DND-41 (cell line): ENCODE data around the gene DCK.

Source experiments
- ATAC-seq: fragments of 200-7000 bp; cut with Tn5 transposase; 3 replicates; pipeline ENCODE4 v1.9.1; 2021; ENCODE audit warnings: low read depth; ENCODE audit not compliant: insufficient read depth
- DNase-seq: peaks from one replicate; pipeline ENCODE4 v3.0.0-alpha.2; 2020
- H2AFZ ChIP-seq: 2 replicates; pipeline ENCODE4 v1.6.0; 2012; ENCODE audit warnings: low read depth, low read length
- H3K27ac ChIP-seq: 2 replicates; pipeline ENCODE4 v1.5.1; 2012; ENCODE audit warnings: low read length, inconsistent platforms
- H3K27me3 ChIP-seq: fragments of 200-600 bp; sonication (generic); 2 replicates; pipeline ENCODE4 v1.6.0; 2012; ENCODE audit warnings: low read length, mild to moderate bottlenecking, inconsistent platforms; ENCODE audit not compliant: insufficient read depth, poor library complexity
- H3K36me3 ChIP-seq: 2 replicates; pipeline ENCODE4 v1.5.1; 2012; ENCODE audit warnings: low read length, inconsistent platforms; ENCODE audit not compliant: insufficient read depth
- H3K4me1 ChIP-seq: 2 replicates; pipeline ENCODE4 v1.5.1; 2012; ENCODE audit warnings: mild to moderate bottlenecking, low read length; ENCODE audit not compliant: insufficient read depth
- H3K4me2 ChIP-seq: 2 replicates; pipeline ENCODE4 v1.6.0; 2012; ENCODE audit warnings: mild to moderate bottlenecking, moderate library complexity, low read length, inconsistent platforms; ENCODE audit not compliant: insufficient read depth
- H3K4me3 ChIP-seq, 2 experiments: fragments of 200-600 bp in 1 of 2; shearing (Covaris generic) in 1 of 2; 2 replicates each; pipeline ENCODE4 v1.5.1; 2012 to 2016; ENCODE audit warnings: inconsistent platforms in 2 of 2, low read length in 2 of 2, mild to moderate bottlenecking in 2 of 2, low read depth in 1 of 2, moderate library complexity in 1 of 2
- H3K79me2 ChIP-seq: 2 replicates; pipeline ENCODE4 v1.6.0; 2012; ENCODE audit warnings: low read length, inconsistent platforms; ENCODE audit not compliant: insufficient read depth
- H3K9ac ChIP-seq: 2 replicates; pipeline ENCODE4 v1.6.0; 2012; ENCODE audit warnings: low read depth, mild to moderate bottlenecking, inconsistent platforms, low read length, moderate library complexity
- H3K9me3 ChIP-seq: 2 replicates; pipeline ENCODE4 v1.5.1; 2012; ENCODE audit warnings: low read length, moderate library complexity, mild to moderate bottlenecking, inconsistent platforms; ENCODE audit not compliant: insufficient read depth, severe bottlenecking
- H4K20me1 ChIP-seq: 2 replicates; pipeline ENCODE4 v1.6.0; 2012; ENCODE audit warnings: low read length; ENCODE audit not compliant: insufficient read depth
- EZH2 ChIP-seq: IDR thresholded peaks from 3 replicates; pipeline ENCODE4 v1.6.1; 2012; ENCODE audit warnings: borderline replicate concordance, low read depth, mild to moderate bottlenecking, moderate library complexity, low read length, inconsistent platforms; ENCODE audit not compliant: severe bottlenecking
- TF ChIP-seq, protein P1 (sequence below): IDR thresholded peaks from 2 replicates; pipeline ENCODE4 v1.5.1; 2012; ENCODE audit warnings: borderline replicate concordance, low read length, moderate library complexity, mild to moderate bottlenecking; ENCODE audit not compliant: poor library complexity, severe bottlenecking; ENCODE audit errors: extremely low read depth

Gene DCK

DNA sequence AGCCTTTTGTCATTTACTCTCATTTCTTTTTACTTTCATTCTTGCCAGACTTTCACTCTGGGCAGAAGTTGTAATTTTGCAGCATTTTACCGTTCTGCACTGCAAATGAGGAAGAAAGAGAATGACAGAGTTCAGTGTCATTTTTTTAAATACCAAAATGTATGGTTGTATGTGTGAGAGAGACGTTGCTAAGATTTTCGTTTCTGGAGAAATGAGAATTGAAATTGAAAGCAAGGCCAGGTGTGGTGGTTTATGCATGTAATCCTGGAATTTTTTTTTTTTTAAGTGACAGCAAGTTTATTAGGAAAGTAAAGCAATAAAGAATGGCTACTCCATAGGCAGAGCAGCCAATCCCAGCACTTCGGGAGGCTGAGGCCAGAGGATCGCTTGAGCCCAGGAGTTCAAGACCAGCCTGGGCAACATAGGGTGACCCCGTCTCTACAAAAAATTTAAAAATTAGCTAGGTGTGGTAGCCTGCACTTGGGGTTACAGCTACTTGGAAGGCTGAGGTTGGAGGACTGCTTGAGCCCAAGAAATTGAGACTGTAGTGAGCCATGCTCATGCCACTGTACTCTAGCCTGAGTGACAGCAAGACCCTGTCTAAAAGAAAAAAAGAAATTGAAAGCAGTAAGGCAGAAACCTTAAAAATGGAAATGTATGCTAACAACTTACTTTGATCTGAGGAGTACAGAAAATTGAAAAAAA, 12.9 kb downstream of the DCK start:
- Histone ChIP-seq H4K20me1 (peaks cover 86% of the 10 kb centered on the region), H3K27ac (peak overlapping the region; percentile 33), H3K36me3 (peaks cover 87% of the 10 kb centered on the region), H3K27me3 (no peaks in the 10 kb centered on the region), H2AFZ (no peak overlapping the region), H3K9me3 (no peaks in the 10 kb centered on the region), H3K9ac (no peak overlapping the region), H3K4me2 (0 out of 2 replicates have a peak overlapping the region, but pooled peaks have one; percentile 16), H3K79me2 (peaks cover 99% of the 10 kb centered on the region), H3K4me3 (no peak overlapping the region), H3K4me1 (peaks cover 63% of the 10 kb centered on the region)
- ATAC-seq (no peak), DNase-seq (no peak)
- TF ChIP-seq, protein P1, sequence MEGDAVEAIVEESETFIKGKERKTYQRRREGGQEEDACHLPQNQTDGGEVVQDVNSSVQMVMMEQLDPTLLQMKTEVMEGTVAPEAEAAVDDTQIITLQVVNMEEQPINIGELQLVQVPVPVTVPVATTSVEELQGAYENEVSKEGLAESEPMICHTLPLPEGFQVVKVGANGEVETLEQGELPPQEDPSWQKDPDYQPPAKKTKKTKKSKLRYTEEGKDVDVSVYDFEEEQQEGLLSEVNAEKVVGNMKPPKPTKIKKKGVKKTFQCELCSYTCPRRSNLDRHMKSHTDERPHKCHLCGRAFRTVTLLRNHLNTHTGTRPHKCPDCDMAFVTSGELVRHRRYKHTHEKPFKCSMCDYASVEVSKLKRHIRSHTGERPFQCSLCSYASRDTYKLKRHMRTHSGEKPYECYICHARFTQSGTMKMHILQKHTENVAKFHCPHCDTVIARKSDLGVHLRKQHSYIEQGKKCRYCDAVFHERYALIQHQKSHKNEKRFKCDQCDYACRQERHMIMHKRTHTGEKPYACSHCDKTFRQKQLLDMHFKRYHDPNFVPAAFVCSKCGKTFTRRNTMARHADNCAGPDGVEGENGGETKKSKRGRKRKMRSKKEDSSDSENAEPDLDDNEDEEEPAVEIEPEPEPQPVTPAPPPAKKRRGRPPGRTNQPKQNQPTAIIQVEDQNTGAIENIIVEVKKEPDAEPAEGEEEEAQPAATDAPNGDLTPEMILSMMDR: no peak
- TF ChIP-seq EZH2: no peak

DNA sequence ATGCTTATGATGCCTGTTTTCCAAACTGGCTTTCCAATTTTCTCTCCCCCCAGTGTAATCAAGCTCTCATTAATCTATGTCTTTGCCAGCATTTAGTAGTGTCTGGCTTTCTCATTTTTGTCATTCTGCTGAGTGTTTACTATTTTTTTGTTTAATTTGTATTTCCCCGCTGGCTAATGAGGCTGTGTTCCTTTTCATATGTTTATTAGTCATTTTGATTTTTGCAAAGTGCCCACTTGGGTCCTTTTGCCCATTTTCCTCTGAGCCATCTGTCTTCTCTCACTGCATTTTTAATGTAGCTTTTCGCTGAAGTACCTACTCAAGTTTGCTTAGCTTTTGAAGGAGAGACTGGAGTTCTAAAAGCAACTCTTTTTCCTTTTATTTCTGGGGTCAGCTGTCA, 14.7 kb downstream of the DCK start:
- H2AFZ ChIP-seq: no peak overlapping the region
- peak overlapping the region; percentile 23 for H3K4me2 ChIP-seq
- peaks cover 45% of the 10 kb centered on the region for H3K4me1 ChIP-seq
- no peaks in the 10 kb centered on the region for H3K27me3 ChIP-seq
- no peaks in the 10 kb centered on the region for H3K9me3 ChIP-seq
- H3K9ac ChIP-seq: no peak overlapping the region
- H3K79me2 ChIP-seq: peaks cover 96% of the 10 kb centered on the region
- peaks cover 87% of the 10 kb centered on the region for H3K36me3 ChIP-seq
- ATAC-seq: no peak
- TF ChIP-seq, protein P1: no peak
- no peak for TF ChIP-seq EZH2
- peaks cover 76% of the 10 kb centered on the region for H4K20me1 ChIP-seq
- H3K4me3 ChIP-seq: no peak overlapping the region
- no peak overlapping the region; the same call in 1 of the 2 replicates for H3K27ac ChIP-seq
- no peak for DNase-seq

DNA sequence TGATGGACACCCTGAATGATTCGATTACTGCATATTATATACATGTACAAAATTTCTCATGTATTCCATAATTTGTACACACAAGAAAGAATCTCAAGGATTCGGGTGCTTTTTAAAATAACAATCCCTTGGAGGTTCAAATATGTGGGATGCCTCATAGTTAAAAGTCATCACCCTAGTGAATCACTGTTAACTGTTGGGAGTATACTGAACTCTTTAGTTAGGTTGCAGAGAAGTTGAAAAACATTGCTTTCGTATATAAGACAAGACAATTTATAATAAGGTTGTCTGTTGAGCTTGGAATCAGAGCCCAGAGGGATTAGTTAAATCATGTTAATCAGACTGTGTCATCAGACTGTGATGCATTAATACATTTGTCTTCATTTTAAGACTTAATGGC, 15.6 kb downstream of the DCK start:
- Histone ChIP-seq H3K9me3 (no peaks in the 10 kb centered on the region), H3K79me2 (peaks cover 95% of the 10 kb centered on the region), H4K20me1 (peaks cover 67% of the 10 kb centered on the region), H3K36me3 (peaks cover 78% of the 10 kb centered on the region), H2AFZ (no peak overlapping the region), H3K4me3 (no peak overlapping the region), H3K9ac (no peak overlapping the region), H3K27ac (peak overlapping the region; percentile 20; the same call in 1 of the 2 replicates), H3K27me3 (no peaks in the 10 kb centered on the region), H3K4me2 (no peak overlapping the region), H3K4me1 (peaks cover 36% of the 10 kb centered on the region)
- ATAC-seq (no peak), DNase-seq (no peak)
- TF ChIP-seq, protein P1: no peak
- no peak for TF ChIP-seq EZH2
